HK-2 (cell line): ENCODE measurements around the gene KRT83.
"Not testable (repeated sequence)": the region's sequence is repeated elsewhere in the genome, so short reads cannot be mapped to it uniquely, and the experiment has no call there.

ENCODE experiments used
- DNase-seq: peaks from one replicate; pipeline ENCODE4 v3.0.0-alpha.2; 2018; ENCODE audit not compliant: unreplicated experiment

The KRT83 gene

GRCh38 chr12:52308806-52309425, 12.3 kb downstream of the KRT83 start:
- no peak for DNase-seq

GRCh38 chr12:52307836-52308805, 13.1 kb downstream of the KRT83 start:
- peak; percentile 64 for DNase-seq

GRCh38 chr12:52306731-52307130, 14.5 kb downstream of the KRT83 start:
- no peak for DNase-seq

- DNase-seq: no peak
Measured at GRCh38 chr12:52305921-52306705, 15.1 kb downstream of the KRT83 start.

GRCh38 chr12:52304941-52305411, 16.2 kb downstream of the KRT83 start:
- DNase-seq: not testable (repeated sequence)

- DNase-seq: not testable (repeated sequence)
Measured at GRCh38 chr12:52302242-52302914, 18.8 kb downstream of the KRT83 start.

GRCh38 chr12:52301721-52302120, 19.5 kb downstream of the KRT83 start:
- DNase-seq: not testable (repeated sequence)

- peak; percentile 33 for DNase-seq
Measured at GRCh38 chr12:52300796-52301691, 20.2 kb downstream of the KRT83 start.

- DNase-seq: no peak
Measured at GRCh38 chr12:52298677-52299190, 22.5 kb downstream of the KRT83 start.

- DNase-seq: no peak
Measured at GRCh38 chr12:52296572-52297215, 24.5 kb downstream of the KRT83 start.

GRCh38 chr12:52295663-52296062, 25.5 kb downstream of the KRT83 start:
- no peak for DNase-seq

- DNase-seq: no peak
Measured at GRCh38 chr12:52294803-52295202, 26.4 kb downstream of the KRT83 start.

GRCh38 chr12:52293926-52294325, 27.3 kb downstream of the KRT83 start:
- no peak for DNase-seq

GRCh38 chr12:52291267-52291935, 29.8 kb downstream of the KRT83 start, which contains the start of gene KRT81:
Gene KRT81 (minus strand): TSS chr12:52291534. CDS start chr12:52291465, 69 bp downstream.
- DNase-seq: no peak

GRCh38 chr12:52290483-52291134, 30.6 kb downstream of the KRT83 start:
- not testable (repeated sequence) for DNase-seq

- DNase-seq: not testable (repeated sequence)
Measured at GRCh38 chr12:52287816-52288805, 33.1 kb downstream of the KRT83 start.
